Posterior cingulate gyrus (tissue), 11 donors: Measurements from ENCODE around the gene NAA50.

ENCODE experiments used
- DNase-seq, 10 donors: peaks; one replicate each; pipeline versions ENCODE4 v3.0.0 to v3.0.0-alpha.2; 2020 to 2021; ENCODE audit warnings: mixed read lengths in 3 of 10
- intact Hi-C: fragments of 100-400 bp; cut with DNase I; formaldehyde crosslinking; loops from one replicate; pipeline ENCODE4 v1.15.1; 2023

The NAA50 gene

DNA sequence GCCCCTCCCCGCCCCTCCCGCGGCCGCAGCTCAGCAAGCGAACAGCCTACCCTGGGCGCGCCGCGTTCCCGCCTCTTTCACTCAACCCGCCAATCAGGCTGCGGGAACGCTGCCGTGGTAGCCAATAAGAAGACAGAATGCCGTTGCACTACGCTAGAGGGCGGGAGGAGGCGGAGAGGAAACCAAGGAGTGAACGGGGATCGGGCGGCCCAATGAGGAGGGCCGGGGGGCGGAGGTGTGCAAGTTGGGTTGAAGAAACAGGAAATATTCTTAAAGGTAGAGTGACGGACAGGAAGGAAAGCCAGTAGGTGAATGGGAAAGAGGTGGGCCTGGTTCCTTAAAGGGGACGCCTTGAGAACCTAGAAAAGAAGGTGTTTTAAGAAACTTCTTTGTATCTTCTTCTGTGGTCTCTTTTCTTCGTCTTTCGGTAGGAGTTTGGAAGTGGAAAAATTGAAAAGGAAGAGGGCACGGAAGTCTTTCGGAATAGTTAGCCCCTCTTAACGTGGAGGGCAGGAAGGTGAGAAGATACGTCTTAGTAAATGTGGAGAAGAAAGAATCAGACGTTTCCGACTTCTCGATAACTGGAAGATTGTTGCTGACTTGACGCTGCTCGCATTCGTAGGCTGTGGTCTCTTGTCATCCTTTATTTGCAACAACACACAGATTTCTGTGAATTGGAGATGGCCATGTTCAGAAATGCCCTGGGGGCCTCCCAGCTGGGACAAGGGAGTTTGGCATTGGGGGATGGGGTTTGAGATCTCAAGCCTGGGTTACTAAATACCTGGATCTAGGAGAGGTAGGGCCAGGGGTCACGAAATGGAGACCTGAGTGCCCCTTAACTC is 49.2 kb downstream of the NAA50 start:
- DNase-seq, result peak; percentile 99 to 100 (median 100)
- intact Hi-C loops, result loop anchor here (1.0 kb wide), 1 partner anchor 50 kb away; the partner anchor contains the start of gene ATP6V1A

DNA sequence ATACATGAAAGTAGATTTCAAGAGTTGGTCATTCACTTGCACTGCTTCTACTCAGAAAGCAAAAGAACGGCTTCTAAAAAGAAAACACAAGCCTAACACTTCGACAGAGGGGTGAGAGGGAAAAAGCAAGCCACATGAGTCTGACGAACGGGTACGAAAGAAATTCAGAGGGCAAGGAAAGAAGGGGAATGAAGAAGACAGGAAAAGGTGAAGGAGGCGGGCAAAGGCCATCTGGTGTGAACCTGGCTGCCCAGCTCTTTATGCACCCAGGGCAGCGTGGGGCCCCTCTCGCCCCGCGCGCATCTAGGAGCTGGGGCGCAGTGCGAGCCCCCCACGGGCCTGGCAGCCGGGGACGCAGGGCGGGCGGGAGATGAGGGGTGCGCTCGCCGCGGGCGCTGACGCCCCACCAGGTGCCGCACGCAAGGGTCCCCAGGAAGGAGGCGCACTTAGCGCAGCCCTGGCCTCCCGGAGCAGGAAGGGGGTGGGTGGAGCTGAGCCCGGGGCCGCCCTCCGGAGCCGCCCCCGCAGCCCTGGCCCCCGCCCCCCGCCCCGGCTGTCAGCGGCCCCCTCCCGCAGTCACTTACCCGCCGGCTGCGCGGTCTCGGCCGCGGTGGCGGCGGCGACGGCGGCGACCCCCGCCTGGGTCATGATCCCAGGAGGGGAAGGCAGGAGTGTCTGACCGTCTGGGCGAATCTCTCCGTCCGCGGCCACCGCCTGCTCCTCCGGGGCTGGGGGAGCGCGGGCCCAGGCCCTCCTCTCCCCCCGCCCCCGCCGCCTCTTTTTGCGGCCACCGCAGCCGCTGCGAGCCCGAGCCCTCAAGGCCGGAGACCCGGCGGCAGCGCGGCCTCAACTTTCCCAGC is 50.0 kb downstream of the NAA50 start, which contains the start of gene USF3:
Gene USF3, minus strand, starts transcription at position 857 of the 860 bp plus-strand sequence. CDS start 21,764 bp downstream, outside the sequence.
- intact Hi-C loops, result loop anchor here (1.0 kb wide), 1 partner anchor 51 kb away; the partner anchor contains the start of gene ATP6V1A
- peak; percentile 49 to 95 (median 66) for DNase-seq

DNA sequence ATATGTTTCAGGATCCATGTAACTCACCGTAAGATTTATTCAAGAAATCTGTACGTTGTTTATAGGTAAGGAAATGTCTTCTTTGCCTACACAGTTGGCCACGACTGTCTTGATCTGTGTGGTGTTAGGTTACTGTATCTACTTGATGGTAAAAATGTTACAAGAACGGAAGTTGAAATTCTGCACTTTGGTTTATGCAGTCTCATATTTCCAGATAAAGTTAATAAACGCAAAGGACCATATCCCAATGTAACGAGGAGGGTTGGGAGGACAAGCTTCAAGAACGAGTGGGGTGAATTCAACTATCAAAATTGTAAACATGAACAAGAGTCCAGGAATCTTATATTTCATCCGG is 50.6 kb downstream of the NAA50 start:
- intact Hi-C loops, result no loop called here

DNA sequence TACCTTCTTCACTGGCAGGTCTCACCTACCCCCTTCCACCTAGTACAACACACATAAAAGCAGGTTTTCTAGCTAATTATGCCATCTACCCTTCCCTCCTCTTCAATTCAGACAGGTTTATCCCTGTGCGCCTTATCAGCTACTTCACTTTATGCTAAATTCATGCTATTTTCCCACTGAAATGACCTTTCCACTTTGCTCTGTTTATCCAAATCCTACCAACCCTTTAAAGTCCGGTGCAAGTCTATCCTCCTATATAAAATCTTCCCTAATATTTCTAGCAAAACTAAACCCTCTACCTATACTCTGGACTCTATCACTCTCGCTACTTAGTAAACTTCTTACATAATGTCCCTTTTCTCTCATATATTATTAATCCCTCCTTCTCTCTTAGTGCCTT is 55.6 kb downstream of the NAA50 start:
- intact Hi-C loops, result no loop called here
- no peak for DNase-seq

More for the DNA sequence above, 50.6 kb downstream of the NAA50 start:
- no peak for DNase-seq

DNA sequence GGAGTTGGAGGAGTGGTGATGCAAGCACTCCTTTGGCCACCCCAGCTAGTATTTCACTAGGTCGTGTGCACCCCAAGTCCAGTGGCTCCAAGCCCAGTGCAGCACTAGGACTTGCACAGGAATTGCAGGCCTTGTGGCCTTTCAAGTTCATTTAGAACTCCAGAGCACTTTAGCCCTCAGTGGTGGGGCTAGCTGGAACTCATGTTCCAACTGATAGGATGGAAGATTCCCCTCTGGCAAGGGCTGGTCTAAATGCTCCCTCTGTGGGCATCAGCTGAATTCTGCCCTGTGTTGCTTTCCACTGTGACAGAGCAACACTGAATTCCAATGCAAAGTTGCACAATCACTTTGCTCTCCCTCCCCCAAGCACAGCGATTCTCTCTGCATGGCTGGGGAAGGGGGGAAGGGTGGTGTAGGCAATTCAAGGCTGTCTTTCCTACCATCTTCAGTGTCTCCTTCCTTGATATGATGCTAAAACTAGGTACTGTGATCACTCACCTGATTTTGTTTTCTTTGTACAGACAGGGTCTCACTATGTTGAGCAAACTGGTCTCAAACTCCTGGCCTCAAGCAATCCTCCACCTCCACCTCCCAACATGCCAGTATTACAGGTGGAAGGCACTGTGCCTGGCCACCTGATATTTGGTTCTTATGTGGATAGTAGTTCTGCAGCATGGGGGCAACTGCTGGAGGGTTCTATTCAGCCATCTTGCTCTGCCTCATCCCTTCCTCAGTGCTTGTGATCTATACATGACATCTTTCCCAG is 59.9 kb downstream of the NAA50 start:
- no peak for DNase-seq

DNA sequence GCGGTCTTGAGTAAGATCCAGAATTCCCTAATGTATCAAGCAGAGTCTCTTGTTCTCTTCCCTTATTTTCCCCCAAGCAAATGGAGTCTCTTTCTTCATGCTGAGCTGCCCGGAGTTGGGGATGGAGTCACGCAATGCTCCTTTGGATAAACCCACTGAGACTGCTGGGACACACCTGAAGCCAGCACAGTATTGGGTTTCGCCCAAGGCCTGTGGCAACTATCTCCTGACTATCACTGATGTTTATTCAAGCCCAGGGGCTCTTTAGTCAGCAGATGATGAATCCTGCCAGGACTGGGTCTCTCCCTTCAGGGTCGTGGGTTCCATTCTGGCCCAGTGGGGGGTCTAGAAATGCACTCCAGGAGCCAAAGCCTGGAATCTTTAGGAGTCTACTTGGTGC is 60.9 kb downstream of the NAA50 start:
- no peak for DNase-seq
- intact Hi-C loops, result no loop called here

More for the DNA sequence above, 59.9 kb downstream of the NAA50 start:
- intact Hi-C loops, result no loop called here

DNA sequence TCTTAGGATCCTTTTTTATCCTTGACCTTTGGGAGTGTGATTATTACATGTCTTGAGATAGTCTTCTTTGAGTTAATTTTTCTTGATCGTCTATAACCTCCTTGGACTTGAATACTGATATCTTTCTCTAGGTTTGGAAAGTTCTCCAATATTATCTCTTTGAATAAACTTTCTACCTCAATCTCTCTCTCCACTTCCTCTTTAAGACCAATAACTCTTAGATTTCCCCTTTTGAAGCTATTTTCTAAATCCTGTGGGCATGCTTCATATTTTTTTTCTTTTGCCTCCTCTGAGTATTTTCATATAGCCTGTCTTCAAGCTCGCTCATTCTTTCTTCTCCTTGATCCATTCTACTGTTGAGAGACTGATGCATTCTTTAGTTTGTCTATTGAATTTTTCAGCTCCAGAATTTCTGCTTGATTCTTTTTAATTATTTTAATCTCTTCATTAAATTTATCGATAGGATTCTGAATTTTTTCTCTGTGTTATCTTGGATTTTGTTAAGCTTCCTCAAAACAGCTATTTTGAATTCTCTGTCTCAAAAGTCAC is 61.7 kb downstream of the NAA50 start:
- intact Hi-C loops, result no loop called here
- DNase-seq, result no peak

DNA sequence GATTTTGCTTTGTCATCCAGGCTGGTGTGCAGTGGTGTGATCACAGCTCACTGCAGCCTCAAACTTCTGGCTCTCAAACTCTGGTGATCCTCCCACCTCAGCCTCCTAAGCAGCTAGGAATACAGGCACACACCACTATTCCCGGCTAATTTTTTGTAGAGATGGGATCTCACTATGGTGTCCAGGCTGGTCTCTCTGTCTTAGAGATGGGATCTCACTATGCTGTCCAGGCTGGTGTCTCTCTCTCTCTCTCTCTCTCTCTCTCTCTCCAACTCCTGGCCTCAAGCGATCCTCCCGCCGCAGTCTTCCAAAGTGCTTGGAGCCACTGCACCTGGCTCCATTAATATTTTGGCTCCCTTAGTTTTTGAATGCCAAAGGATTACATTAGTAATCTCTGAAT is 67.3 kb downstream of the NAA50 start:
- DNase-seq, result no peak
- intact Hi-C loops, result no loop called here

DNA sequence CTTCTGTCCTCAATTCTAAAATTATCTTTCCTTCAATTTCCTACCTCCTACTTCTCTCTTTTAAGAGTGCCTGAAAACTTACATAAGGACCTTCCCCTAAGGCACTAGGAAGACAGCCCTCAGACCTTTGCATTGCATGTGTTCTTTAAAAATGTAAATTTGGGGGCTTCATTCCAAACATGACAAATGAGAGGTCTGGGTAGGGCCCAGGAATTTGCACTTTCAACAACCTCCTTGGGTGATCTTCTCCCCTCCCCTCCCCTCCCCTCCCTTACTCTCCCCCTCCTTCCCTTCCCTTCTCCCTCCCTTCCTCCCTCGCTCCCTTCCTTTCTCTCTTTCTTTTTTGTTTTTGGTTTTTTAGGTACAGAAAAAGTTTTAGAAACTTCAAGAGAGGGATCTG is 68.3 kb downstream of the NAA50 start:
- intact Hi-C loops, result no loop called here
- no peak for DNase-seq

DNA sequence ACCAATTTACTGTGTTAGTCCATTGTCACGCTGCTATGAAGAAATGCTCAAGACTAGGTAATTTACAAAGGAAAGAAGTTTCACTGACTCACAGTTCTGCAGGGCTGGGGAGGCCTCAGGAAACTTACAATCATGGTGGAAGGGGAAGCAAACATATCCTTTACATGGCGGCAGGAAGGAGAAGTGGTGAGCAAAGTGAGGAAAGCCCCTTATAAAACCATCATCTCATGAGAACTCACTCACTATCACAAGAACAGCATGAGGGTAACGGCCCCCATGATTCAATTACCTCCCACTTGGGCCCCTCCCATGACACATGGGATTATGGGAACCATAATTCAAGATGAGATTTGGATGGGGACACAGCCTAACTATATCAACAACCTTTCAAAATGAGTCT is 69.8 kb downstream of the NAA50 start:
- DNase-seq, result no peak
- intact Hi-C loops, result no loop called here

DNA sequence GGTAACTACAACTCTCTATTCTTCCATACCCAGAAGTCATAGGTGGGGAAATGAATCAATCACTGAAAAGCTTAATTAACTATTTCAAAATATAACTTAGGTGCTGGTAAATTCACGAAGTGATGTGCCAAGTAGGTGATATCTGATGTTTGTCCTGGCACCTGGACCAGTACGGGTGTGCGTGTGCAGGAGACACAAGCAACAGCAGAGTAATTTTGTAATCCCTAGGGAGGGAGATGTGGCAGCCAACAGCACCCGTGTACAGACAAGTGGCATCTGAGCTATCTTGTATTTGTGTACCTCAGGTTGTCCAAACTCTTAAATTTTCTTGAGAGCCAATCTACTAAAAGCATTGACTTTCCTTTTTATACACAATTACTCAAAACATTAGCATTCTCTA is 72.5 kb downstream of the NAA50 start:
- DNase-seq, result no peak
- intact Hi-C loops, result no loop called here

DNA sequence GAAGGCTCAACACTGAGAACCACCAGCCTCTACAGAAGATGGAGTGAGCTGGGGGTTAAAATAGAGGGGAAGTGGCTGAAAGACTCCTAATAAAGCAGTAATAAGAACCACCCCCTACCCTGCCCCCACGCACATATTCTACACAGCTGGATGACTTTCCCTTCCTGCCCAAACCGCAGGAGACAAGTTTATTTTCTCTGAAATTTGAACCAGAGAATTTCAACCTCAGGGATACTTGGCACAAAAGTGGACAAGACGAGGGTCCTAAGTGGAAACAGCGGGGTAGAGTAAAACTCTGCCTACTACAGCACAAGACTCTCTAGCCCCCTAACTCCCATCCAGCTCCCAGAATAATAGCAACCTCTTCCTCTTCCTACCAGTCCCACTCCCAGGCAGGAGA is 78.0 kb downstream of the NAA50 start:
- no peak for DNase-seq
- intact Hi-C loops, result no loop called here
